ENCODE results near the gene NTN4. TPM values are rescaled to one million over a fixed set of nuclear protein-coding genes. Genes with fewer than 3 reads are reported as not detected.
"Not testable (repeated sequence)": the region's sequence is repeated elsewhere in the genome, so short reads cannot be mapped to it uniquely, and the experiment has no call there.

Gene NTN4
- total RNA-seq, 1 donor from 2014 or later, result 5.5 TPM

DNA sequence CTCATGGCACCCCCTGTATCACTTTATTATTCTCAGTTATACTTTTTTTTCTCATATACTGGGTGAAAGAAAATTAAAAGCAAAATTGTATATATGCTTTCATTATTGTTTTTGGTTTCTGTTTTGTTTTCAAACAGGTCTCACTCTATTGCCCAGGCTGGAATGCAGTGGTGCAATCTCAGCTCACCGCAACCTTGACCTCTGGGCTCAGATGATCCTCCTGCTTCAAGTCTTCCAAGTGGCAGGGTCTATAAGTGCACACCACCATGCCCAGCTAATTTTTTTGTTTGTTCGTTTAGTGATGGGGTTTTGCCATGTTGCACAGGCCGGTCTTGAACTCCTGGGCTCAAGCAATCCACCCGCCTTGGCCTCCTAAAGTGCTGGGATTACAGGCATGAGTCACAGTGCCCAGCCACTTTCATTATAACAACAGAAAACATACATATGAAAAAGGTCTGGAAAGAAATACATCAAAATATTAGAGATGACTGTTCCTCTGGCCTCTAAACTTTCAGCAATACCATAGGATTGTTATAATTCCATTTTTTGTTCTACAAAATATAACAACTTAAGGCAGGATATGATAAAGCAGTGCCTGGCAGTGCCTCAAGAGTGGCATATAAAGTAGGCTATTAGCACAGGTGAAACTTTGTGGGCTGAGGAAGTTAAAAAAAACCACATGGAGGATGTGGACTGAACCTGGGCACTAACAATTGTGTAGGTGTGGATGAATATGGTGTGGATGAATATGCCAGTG lies 5.8 kb upstream of the NTN4 start:
- peak; percentile 17 for ATAC-seq

- peak; percentile 17 for ATAC-seq
Measured at GRCh38 chr12:95790917-95791849, 619 bp upstream of the NTN4 start.

DNA sequence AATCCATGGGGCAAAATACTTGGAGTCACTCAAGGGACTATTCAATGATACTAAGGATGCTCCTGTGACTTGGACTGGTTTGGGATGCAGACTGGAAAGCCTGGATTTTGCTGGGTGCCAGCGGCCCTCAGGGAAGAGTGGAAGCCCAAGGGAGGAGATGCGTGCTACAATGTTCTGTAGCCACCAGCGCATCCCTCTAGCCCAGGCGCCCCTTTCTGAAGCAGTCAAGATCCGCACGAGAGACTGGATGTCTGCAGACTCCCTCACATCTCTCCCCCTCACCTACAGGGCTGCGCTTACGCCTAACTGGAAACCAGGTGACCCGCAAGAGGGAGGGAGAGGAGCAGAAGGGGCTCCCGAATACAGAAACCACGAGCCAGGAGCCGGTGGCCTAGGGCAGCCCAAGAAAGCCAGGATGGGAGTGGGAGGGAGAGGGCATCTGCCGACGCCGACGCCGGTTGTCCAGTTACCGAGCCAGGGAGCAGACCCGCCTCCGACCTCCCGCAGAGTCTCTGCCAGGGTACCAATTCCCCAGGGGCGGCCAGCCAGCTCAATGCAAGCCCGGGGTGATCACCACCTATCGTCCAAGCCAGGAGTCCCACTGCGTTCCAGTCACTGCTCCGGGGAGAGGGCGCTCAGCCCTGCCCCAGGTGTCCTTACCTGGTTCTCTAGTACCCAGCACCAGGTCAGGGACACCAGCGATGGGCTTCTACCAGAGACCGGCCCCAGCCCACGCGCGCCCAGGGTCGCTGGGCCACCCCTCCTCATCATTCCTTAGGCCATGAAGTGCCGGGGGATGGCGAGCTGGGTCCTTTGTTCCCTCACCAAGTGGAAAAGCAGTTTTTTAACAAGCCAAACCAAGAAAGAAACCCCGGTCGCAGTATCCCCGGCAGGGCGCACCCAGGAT lies 1.2 kb downstream of the NTN4 start:
- ATAC-seq, result peak; percentile 47

GRCh38 chr12:95788637-95789036 lies 1.9 kb downstream of the NTN4 start:
- ATAC-seq, result no peak

DNA sequence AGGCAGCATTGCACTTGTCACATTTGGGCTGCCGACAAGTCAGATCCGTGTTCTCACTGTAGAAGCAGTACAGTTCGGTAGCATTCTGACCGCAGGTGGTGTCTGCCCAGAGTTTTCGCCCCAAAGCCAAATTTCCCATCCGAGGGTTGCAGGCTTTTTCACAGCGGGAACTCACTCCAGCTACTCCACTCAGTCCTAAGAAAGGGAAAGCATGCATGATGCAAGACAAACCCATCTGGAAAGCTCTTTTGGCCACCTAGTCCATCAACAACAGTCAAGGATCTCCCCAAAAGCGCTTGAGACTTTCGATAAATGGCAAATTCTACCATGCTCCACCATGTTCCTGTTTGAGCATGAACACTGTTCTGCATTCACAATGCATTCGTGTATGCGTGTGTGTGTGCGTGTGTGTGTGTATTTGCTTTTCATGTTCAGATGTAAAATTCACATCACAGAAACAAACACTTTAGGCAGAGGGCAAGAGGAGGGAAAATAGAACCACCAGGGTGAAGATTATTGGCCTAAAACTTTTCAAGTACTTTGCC lies 3.2 kb downstream of the NTN4 start:
- no peak for ATAC-seq

DNA sequence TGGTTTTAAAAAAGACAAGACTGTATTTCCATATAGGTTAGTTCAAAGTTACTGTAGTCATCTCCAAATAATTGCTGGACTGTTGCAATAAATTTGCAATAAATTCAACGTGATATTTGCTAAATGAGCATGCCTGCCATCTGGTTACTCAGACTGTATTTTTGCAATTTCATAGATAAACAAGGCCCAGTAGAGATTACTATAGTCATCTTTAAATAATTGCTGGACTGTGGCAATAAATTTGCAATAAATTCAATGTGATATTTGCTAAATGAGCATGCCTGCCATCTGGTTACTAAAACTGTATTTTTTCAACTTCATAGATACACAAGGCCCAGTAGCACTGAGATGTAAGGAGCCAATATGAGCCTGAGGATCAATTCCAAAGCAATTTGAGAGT lies 5.6 kb downstream of the NTN4 start:
- ATAC-seq, result no peak

DNA sequence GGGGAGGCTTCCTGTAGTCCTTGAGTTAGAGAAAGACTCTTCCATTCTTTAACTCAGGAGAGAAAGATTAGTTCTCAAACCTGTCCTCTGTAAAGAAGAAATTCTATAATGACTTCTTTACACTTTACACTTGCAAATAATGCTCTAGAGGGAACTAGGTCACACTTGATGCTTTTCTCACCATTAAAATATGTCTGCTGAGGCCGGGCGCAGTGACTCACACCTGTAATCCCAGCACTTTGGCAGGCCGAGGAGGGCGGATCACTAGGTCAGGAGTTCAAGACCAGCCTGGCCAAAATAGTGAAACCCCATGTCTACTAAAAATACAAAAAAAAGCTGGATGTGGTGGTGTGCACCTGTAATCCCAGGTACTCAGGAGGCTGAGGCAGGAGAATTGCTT lies 6.3 kb downstream of the NTN4 start:
- ATAC-seq, result peak; percentile 39

- not testable (repeated sequence) for ATAC-seq
Measured at GRCh38 chr12:95775466-95775865, 15.1 kb downstream of the NTN4 start.

GRCh38 chr12:95774311-95775045 lies 16.1 kb downstream of the NTN4 start:
- no peak for ATAC-seq

GRCh38 chr12:95773320-95773719 lies 17.2 kb downstream of the NTN4 start:
- ATAC-seq, result no peak

- ATAC-seq, result no peak
Measured at GRCh38 chr12:95767703-95768102, 22.9 kb downstream of the NTN4 start.

- peak; percentile 51 for ATAC-seq
Measured at GRCh38 chr12:95766356-95767019, 24.1 kb downstream of the NTN4 start.

GRCh38 chr12:95764848-95765247 lies 25.7 kb downstream of the NTN4 start:
- no peak for ATAC-seq

GRCh38 chr12:95763809-95764253 lies 26.7 kb downstream of the NTN4 start:
- peak; percentile 94 for ATAC-seq

- no peak for ATAC-seq
Measured at GRCh38 chr12:95762123-95762785, 28.3 kb downstream of the NTN4 start.

- no peak for ATAC-seq
Measured at GRCh38 chr12:95760371-95760770, 30.2 kb downstream of the NTN4 start.

DNA sequence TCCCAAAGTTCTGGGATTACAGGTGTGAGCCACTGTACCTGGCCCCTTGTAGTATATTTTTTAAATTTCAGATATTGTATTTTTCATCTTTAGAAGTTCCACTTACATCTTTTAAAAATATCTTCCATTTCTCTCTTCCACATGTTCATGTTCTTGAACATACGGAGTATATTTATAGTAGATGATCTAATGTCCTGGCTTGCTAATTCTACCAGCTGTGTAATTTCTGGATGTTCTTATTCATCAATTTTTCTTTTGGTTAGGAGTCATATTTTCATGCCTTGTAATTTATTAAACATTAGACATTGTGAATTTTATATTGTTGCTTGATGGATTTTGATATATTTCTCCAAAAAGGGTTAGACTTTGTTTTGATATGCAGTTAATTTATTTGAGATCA lies 30.8 kb downstream of the NTN4 start:
- ATAC-seq, result no peak

GRCh38 chr12:95759039-95759438 lies 31.5 kb downstream of the NTN4 start:
- ATAC-seq, result no peak

DNA sequence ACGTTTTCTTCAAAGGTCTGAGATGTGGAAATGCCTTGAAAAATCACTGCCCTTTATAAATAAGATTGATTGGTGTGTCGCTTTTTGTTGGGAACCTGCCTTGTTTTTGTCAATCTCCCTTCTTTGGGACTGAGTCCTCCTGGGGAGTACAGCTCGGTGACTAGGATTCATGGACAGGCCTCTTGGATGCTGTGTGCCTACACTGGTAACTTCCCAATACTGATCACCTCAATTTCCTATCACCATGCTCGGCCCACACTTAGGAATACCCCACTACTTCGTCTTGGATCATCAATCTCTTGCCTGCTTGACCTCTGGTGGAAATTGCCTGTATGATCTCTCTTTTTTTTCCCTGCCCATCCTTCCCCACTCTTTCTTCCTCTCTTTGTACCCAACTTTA lies 34.2 kb downstream of the NTN4 start:
- ATAC-seq, result no peak

GRCh38 chr12:95755261-95755865 lies 35.2 kb downstream of the NTN4 start:
- no peak for ATAC-seq

Measured in esophagus mucosa (tissue), 1 donor.